PFSK-1 (cell line): ENCODE results near the gene PITX2.

ENCODE experiments used
- FOXP2 ChIP-seq: optimal IDR thresholded peaks from 2 replicates; pipeline ENCODE3; 2011; ENCODE audit warnings: borderline replicate concordance, control low read depth, inconsistent platforms; ENCODE audit not compliant: insufficient read depth; ENCODE audit errors: extremely low read length, extremely low read depth
- POLR2AphosphoS5 ChIP-seq: IDR thresholded peaks from 2 replicates; pipeline ENCODE4 v1.6.1; 2012; ENCODE audit warnings: low read depth, mild to moderate bottlenecking, control low read depth, low read length, moderate library complexity
- REST ChIP-seq, 2 experiments: IDR thresholded peaks; 2 replicates each; pipeline versions ENCODE4 v1.6.1 to v1.8.0; 2011 to 2012; ENCODE audit warnings: low read depth in 2 of 2, low read length in 2 of 2, control low read depth in 1 of 2, inconsistent platforms in 1 of 2, mild to moderate bottlenecking in 1 of 2, moderate library complexity in 1 of 2; ENCODE audit not compliant: insufficient read depth in 1 of 2
- SIN3A ChIP-seq: IDR thresholded peaks from 2 replicates; pipeline ENCODE4 v1.6.1; 2012; ENCODE audit warnings: mild to moderate bottlenecking, low read length, moderate library complexity, borderline replicate concordance; ENCODE audit not compliant: insufficient read depth
- TAF1 ChIP-seq: IDR thresholded peaks from 2 replicates; pipeline ENCODE4 v1.6.1; 2012; ENCODE audit warnings: low read length, control low read depth, borderline replicate concordance; ENCODE audit not compliant: insufficient read depth

PITX2 gene

GRCh38 chr4:110624904-110625494 lies 2.1 kb upstream of the PITX2 start:
- TF ChIP-seq REST (IDR thresholded peaks at IDR 0.05; ENCODE audit: insufficient read depth in 1 of 2, low read depth in 2 of 2, low read length in 2 of 2), result no peak
- no peak for TF ChIP-seq POLR2AphosphoS5
- no peak for TF ChIP-seq SIN3A
- TF ChIP-seq FOXP2, result no peak
- no peak for TF ChIP-seq TAF1

GRCh38 chr4:110624398-110624780 lies 1.5 kb upstream of the PITX2 start:
- TF ChIP-seq FOXP2 (no peak), SIN3A (no peak), POLR2AphosphoS5 (no peak), TAF1 (no peak), REST (IDR thresholded peaks at IDR 0.05; ENCODE audit: insufficient read depth in 1 of 2, low read depth in 2 of 2, low read length in 2 of 2) (no peak)

- TF ChIP-seq POLR2AphosphoS5 (no peak), FOXP2 (no peak), SIN3A (no peak), TAF1 (no peak), REST (IDR thresholded peaks at IDR 0.05; ENCODE audit: insufficient read depth in 1 of 2, low read depth in 2 of 2, low read length in 2 of 2) (no peak)
Observed at GRCh38 chr4:110623718-110624397, 981 bp upstream of the PITX2 start.

- TF ChIP-seq REST (IDR thresholded peaks at IDR 0.05; ENCODE audit: insufficient read depth in 1 of 2, low read depth in 2 of 2, low read length in 2 of 2) (no peak), TAF1 (no peak), FOXP2 (no peak), POLR2AphosphoS5 (no peak), SIN3A (no peak)
Observed at GRCh38 chr4:110621839-110622751, 782 bp downstream of the PITX2 start.
